HepG2 (cell line): ENCODE measurements around the gene CYTH1. TPM values are rescaled to one million over a fixed set of nuclear protein-coding genes. Genes with fewer than 3 reads are reported as not detected.

Experiments used
- ATAC-seq: fragments of 200-7000 bp; cut with Tn5 transposase; 3 replicates; pipeline ENCODE4 v1.9.1; 2020; ENCODE audit warnings: mild to moderate bottlenecking, moderate library complexity
- BruUV-seq: library from RNA; stranded (reverse); fragments of 400-500 nt; replicated peaks from 2 replicates; lab custom pipeline; 2021; lab: Mats Ljungman, UMichigan
- CTCF ChIA-PET: fragments of 300-600 bp; formaldehyde crosslinking; extraction: SDS; loops from one replicate; lab custom pipeline; 2021; ENCODE audit warnings: low total read pairs, inconsistent platforms, low intra/inter-chr PET ratio; lab: Yijun Ruan, JAX
- POLR2A ChIA-PET: fragments of 350-600 bp; sonication (Branson Sonifier 250); formaldehyde crosslinking; loops from one replicate; lab custom pipeline; 2020; ENCODE audit warnings: antibody characterized with exemption, inconsistent platforms; lab: Yijun Ruan, JAX
- DNase-seq: peaks from one replicate; pipeline ENCODE4 v3.0.0-alpha.2; 2015; ENCODE audit warnings: low spot score
- FAIRE-seq: peaks from 3 replicates; lab custom pipeline; 2011; peaks lifted over from hg19 to GRCh38; lab: Jason Lieb, UNC
- H2AFZ ChIP-seq: one replicate; pipeline ENCODE4 v1.6.1; 2011; ENCODE audit warnings: low read length, inconsistent platforms
- H3K27ac ChIP-seq: fragments of 300-600 bp; 3 replicates; pipeline ENCODE4 v1.8.0; 2011; ENCODE audit warnings: mixed run types, mild to moderate bottlenecking, mixed read lengths, low read length, inconsistent platforms; ENCODE audit not compliant: insufficient read depth; ENCODE audit errors: extremely low read length
- H3K27me3 ChIP-seq, 2 experiments: fragments of 200-600 bp in 1 of 2; 2 replicates in 1 of 2; 3 replicates in 1 of 2; pipeline versions ENCODE4 v1.6.0 to v1.8.0; 2011; ENCODE audit warnings: low read length in 2 of 2, mild to moderate bottlenecking in 2 of 2, moderate library complexity in 2 of 2, inconsistent platforms in 1 of 2; ENCODE audit not compliant: insufficient read depth in 2 of 2, control insufficient read depth in 1 of 2
- H3K36me3 ChIP-seq, 2 experiments: fragments of 200-600 bp in 1 of 2; replicated peaks in 1 of 2; 2 replicates in 1 of 2; 3 replicates in 1 of 2; pipeline versions ENCODE4 v1.5.1 to v1.8.0; 2011; ENCODE audit warnings: low read length in 2 of 2, inconsistent platforms in 1 of 2; ENCODE audit not compliant: insufficient read depth in 2 of 2, control insufficient read depth in 1 of 2
- H3K4me1 ChIP-seq: 2 replicates; pipeline ENCODE4 v1.5.1; 2012; ENCODE audit warnings: low read length, inconsistent platforms; ENCODE audit not compliant: insufficient read depth
- H3K4me2 ChIP-seq: 2 replicates; pipeline ENCODE4 v1.6.0; 2011; ENCODE audit warnings: low read depth, low read length, inconsistent platforms
- H3K4me3 ChIP-seq, 3 experiments: fragments of 200-600 bp in 1 of 3; sonication (generic), shearing (Covaris generic) in 1 of 3; replicated peaks in 1 of 3; 2 replicates each; pipeline ENCODE4 v1.5.1; 2011 to 2016; ENCODE audit warnings: low read length in 3 of 3, inconsistent platforms in 2 of 3, low read depth in 2 of 3, mild to moderate bottlenecking in 2 of 3, control low read depth in 1 of 3, mixed read lengths in 1 of 3; ENCODE audit not compliant: insufficient read depth in 1 of 3
- H3K79me2 ChIP-seq: one replicate; pipeline ENCODE4 v1.6.1; 2011; ENCODE audit warnings: low read length, inconsistent platforms; ENCODE audit not compliant: insufficient read depth
- H3K9ac ChIP-seq: 2 replicates; pipeline ENCODE4 v1.6.0; 2011; ENCODE audit warnings: mild to moderate bottlenecking, low read depth, low read length, inconsistent platforms; ENCODE audit not compliant: insufficient read depth
- H3K9me3 ChIP-seq: 2 replicates; pipeline ENCODE4 v1.5.1; 2012; ENCODE audit warnings: mild to moderate bottlenecking, low read length
- H4K20me1 ChIP-seq: 2 replicates; pipeline ENCODE4 v1.6.0; 2011; ENCODE audit warnings: inconsistent platforms, mild to moderate bottlenecking, low read length, moderate library complexity; ENCODE audit not compliant: insufficient read depth
- ATRX ChIP-seq: sonication (generic); formaldehyde crosslinking; IDR thresholded peaks from 2 replicates; pipeline ENCODE4 v1.4.0; 2020; ENCODE audit warnings: missing genetic modification reagents, borderline replicate concordance
- ETV5 ChIP-seq: IDR thresholded peaks from 2 replicates; pipeline ENCODE4 v1.6.1; 2018; ENCODE audit warnings: missing biosample characterization, missing genetic modification reagents, inconsistent platforms, borderline replicate concordance
- FOXK2 ChIP-seq: fragments of 450-650 bp; IDR thresholded peaks from 2 replicates; pipeline ENCODE4 v1.6.1; 2016
- GLI4 ChIP-seq: sonication (generic); formaldehyde crosslinking; IDR thresholded peaks from 2 replicates; pipeline ENCODE4 v1.5.1; 2020; ENCODE audit warnings: missing genetic modification reagents, mild to moderate bottlenecking, moderate library complexity, borderline replicate concordance
- KLF12 ChIP-seq: sonication (generic); formaldehyde crosslinking; IDR thresholded peaks from 2 replicates; pipeline ENCODE4 v1.4.0; 2020; ENCODE audit warnings: missing genetic modification reagents, borderline replicate concordance
- MTERF4 ChIP-seq: sonication (generic); formaldehyde crosslinking; IDR thresholded peaks from 2 replicates; pipeline ENCODE4 v1.8.0; 2023; ENCODE audit warnings: mild to moderate bottlenecking, missing genetic modification reagents
- RAD51 ChIP-seq: fragments of 450-650 bp; IDR thresholded peaks from 2 replicates; pipeline ENCODE4 v1.6.1; 2016; ENCODE audit warnings: borderline replicate concordance
- RARA ChIP-seq: IDR thresholded peaks from 2 replicates; pipeline ENCODE4 v1.6.1; 2016; ENCODE audit warnings: missing genetic modification reagents, missing compliant biosample characterization
- RBAK ChIP-seq: sonication (generic); formaldehyde crosslinking; IDR thresholded peaks from 2 replicates; pipeline ENCODE4 v1.5.1; 2020; ENCODE audit warnings: mild to moderate bottlenecking, missing genetic modification reagents
- RBM39 ChIP-seq: fragments of 200-400 bp; formaldehyde crosslinking; IDR thresholded peaks from one replicate; pipeline ENCODE4 v1.6.1; 2018; ENCODE audit warnings: antibody characterized with exemption, mild to moderate bottlenecking, low read depth, low read length; ENCODE audit not compliant: poor library complexity, severe bottlenecking
- RFX5 ChIP-seq: IDR thresholded peaks from 2 replicates; pipeline ENCODE4 v1.6.1; 2011; ENCODE audit warnings: low read depth, low read length, improper control_type of control experiment
- RNF219 ChIP-seq: sonication (generic); formaldehyde crosslinking; IDR thresholded peaks from 2 replicates; pipeline ENCODE4 v1.5.0; 2020; ENCODE audit warnings: mild to moderate bottlenecking, missing genetic modification reagents
- TOPORS ChIP-seq: sonication (generic); formaldehyde crosslinking; IDR thresholded peaks from 2 replicates; pipeline ENCODE4 v1.8.0; 2023; ENCODE audit warnings: mild to moderate bottlenecking, missing genetic modification reagents
- ZNF274 ChIP-seq: sonication (generic); formaldehyde crosslinking; IDR thresholded peaks from 2 replicates; pipeline ENCODE4 v1.5.1; 2020; ENCODE audit warnings: mild to moderate bottlenecking, missing genetic modification reagents
- ZNF577 ChIP-seq: sonication (generic); formaldehyde crosslinking; IDR thresholded peaks from 2 replicates; pipeline ENCODE4 v1.4.0; 2020; ENCODE audit warnings: mild to moderate bottlenecking, low read depth, missing genetic modification reagents, borderline replicate concordance
- ZNF709 ChIP-seq: sonication (generic); formaldehyde crosslinking; IDR thresholded peaks from 2 replicates; pipeline ENCODE4 v1.5.0; 2020; ENCODE audit warnings: mild to moderate bottlenecking, missing genetic modification reagents
- ZSCAN29 ChIP-seq: sonication (generic); formaldehyde crosslinking; conservative IDR thresholded peaks from 2 replicates; pipeline ENCODE4 v1.4.0; 2020; ENCODE audit warnings: mild to moderate bottlenecking, missing genetic modification reagents
- ZSCAN30 ChIP-seq: sonication (generic); formaldehyde crosslinking; IDR thresholded peaks from 2 replicates; pipeline ENCODE4 v1.5.0; 2020; ENCODE audit warnings: mild to moderate bottlenecking, missing genetic modification reagents
- WGBS: methylation state at CpG from one replicate; pipeline ENCODE4 v1.1.6; 2017; ENCODE audit warnings: low lambda C conversion rate; 5-methylcytosine and 5-hydroxymethylcytosine counted together
- in situ Hi-C: cut with HindIII; loops from 2 replicates; pipeline ENCODE4 v1.10.0; 2017; ENCODE audit warnings: low pct_unique_long_range_greater_than_20kb; ENCODE audit not compliant: extremely low pct_ligation_motif_present
- intact Hi-C: fragments of 100-400 bp; cut with micrococcal nuclease; formaldehyde crosslinking; loops from one replicate; pipeline ENCODE4 v1.10.0; 2022; ENCODE audit not compliant: unreplicated experiment
- polyA plus RNA-seq, 8 experiments: library from polyadenylated mRNA; depleted of rRNA in 3 of 8; stranded (reverse) in 7 of 8; unstranded in 1 of 8; fragments of >200 nt; fragmentation: Illumina TruSeq in 4 of 8; extraction: Trizol in 4 of 8; gene quantifications; 2 replicates each; pipeline versions ENCODE4 v1.2.1 to v1.2.3, GENCODE V29; 2011 to 2016; ENCODE audit warnings: low read depth in 4 of 8, missing spikeins in 1 of 8, mixed read lengths in 1 of 8; ENCODE audit not compliant: insufficient read depth in 1 of 8
- total RNA-seq, 5 experiments: library from RNA; depleted of rRNA; stranded (reverse); fragments of >200 nt; fragmentation: Illumina TruSeq; extraction: Trizol; gene quantifications; 2 replicates each; pipeline ENCODE4 v1.2.3, GENCODE V29; 2016; ENCODE audit warnings: low read depth in 1 of 5
- TF ChIP-seq, protein P1 (sequence below): sonication (generic); formaldehyde crosslinking; IDR thresholded peaks from 2 replicates; pipeline ENCODE4 v1.4.0; 2020; ENCODE audit warnings: missing genetic modification reagents, borderline replicate concordance

The CYTH1 gene
- total and polyA plus RNA-seq, 2 of the 13 experiments (the other 11 are each of a cell fraction or from before 2014, with no cell fraction given), result 20.1 to 48.9 TPM

DNA sequence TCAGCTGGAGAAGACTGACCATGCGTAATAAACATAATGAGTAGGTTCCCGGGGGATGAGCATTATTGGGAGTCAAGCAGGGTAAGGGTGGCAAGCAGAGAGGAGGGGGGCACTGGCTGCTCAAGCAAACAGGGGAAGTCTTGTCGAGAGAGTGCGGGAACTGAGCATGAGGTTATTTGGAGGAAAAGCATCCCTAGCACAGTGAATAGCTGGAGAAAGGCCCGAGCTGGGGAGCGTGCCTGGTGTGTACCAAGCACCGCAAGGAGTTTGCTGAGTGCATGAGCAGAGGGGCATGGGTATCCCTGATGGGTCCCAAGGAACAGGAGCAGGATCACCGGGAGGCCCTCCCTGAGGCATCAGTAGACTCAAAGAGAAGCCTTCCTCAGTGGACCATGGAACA lies 17.2 kb downstream of the CYTH1 start (continued):
- TF ChIP-seq MTERF4, result no peak
- TF ChIP-seq RARA, result no peak
- no peak for TF ChIP-seq KLF12 (CRISPR knock-in tag)
- no peak for TF ChIP-seq ZNF274 (CRISPR knock-in tag)
- TF ChIP-seq, protein P1, sequence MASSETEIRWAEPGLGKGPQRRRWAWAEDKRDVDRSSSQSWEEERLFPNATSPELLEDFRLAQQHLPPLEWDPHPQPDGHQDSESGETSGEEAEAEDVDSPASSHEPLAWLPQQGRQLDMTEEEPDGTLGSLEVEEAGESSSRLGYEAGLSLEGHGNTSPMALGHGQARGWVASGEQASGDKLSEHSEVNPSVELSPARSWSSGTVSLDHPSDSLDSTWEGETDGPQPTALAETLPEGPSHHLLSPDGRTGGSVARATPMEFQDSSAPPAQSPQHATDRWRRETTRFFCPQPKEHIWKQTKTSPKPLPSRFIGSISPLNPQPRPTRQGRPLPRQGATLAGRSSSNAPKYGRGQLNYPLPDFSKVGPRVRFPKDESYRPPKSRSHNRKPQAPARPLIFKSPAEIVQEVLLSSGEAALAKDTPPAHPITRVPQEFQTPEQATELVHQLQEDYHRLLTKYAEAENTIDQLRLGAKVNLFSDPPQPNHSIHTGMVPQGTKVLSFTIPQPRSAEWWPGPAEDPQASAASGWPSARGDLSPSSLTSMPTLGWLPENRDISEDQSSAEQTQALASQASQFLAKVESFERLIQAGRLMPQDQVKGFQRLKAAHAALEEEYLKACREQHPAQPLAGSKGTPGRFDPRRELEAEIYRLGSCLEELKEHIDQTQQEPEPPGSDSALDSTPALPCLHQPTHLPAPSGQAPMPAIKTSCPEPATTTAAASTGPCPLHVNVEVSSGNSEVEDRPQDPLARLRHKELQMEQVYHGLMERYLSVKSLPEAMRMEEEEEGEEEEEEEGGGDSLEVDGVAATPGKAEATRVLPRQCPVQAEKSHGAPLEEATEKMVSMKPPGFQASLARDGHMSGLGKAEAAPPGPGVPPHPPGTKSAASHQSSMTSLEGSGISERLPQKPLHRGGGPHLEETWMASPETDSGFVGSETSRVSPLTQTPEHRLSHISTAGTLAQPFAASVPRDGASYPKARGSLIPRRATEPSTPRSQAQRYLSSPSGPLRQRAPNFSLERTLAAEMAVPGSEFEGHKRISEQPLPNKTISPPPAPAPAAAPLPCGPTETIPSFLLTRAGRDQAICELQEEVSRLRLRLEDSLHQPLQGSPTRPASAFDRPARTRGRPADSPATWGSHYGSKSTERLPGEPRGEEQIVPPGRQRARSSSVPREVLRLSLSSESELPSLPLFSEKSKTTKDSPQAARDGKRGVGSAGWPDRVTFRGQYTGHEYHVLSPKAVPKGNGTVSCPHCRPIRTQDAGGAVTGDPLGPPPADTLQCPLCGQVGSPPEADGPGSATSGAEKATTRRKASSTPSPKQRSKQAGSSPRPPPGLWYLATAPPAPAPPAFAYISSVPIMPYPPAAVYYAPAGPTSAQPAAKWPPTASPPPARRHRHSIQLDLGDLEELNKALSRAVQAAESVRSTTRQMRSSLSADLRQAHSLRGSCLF, result no peak
- TF ChIP-seq ZNF709, result no peak
- no peak for TF ChIP-seq FOXK2
- TF ChIP-seq TOPORS, result no peak
- no peak for TF ChIP-seq RAD51
- TF ChIP-seq ATRX, result no peak

DNA sequence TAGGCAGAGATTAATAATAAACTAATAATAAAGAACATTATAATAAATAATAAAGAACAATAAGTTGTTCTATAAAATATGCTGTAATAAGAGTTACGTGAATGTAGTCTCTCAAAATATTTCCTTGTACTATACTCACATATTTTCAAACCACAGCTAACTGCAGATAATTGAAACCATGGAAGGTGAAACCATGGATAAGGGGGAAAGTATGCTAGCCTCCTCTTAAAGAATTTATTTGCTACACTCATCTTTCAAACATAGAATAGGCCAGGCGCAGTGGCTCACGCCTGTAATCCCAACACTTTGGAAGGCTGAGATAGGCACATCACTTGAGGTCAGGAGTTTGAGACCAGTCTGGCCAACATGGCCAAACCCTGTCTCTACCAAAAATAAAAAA lies 18.5 kb downstream of the CYTH1 start:
- H4K20me1 ChIP-seq, result peaks cover 6% of the 10 kb centered on the region; the same call in 1 of the 2 replicates
- H3K79me2 ChIP-seq, result peaks cover 87% of the 10 kb centered on the region
- no TSS peak for BruUV-seq
- no peak overlapping the region for H3K4me2 ChIP-seq
- no peak overlapping the region for H3K27ac ChIP-seq
- no peak for DNase-seq
- ATAC-seq, result no peak
- in situ Hi-C loops, result no loop called here
- no peaks in the 10 kb centered on the region for H3K9me3 ChIP-seq
- no peak for FAIRE-seq
- ChIA-PET POLR2A (no interaction called here), CTCF (no interaction called here)
- intact Hi-C loops, result no loop called here
- no peak overlapping the region for H3K4me3 ChIP-seq
- no peak overlapping the region for H2AFZ ChIP-seq
- H3K9ac ChIP-seq, result no peak overlapping the region
- 100% methylated on average over 3 of the region's 3 CpGs for WGBS
- H3K27me3 ChIP-seq, result no peaks in the 10 kb centered on the region
- no peaks in the 10 kb centered on the region; a peak in 1 of 5 replicates for H3K36me3 ChIP-seq
- peaks cover 78% of the 10 kb centered on the region for H3K4me1 ChIP-seq
- TF ChIP-seq RBAK (CRISPR knock-in tag), result no peak
- TF ChIP-seq RFX5, result no peak
- no peak for TF ChIP-seq ZNF577 (CRISPR knock-in tag)
- no peak for TF ChIP-seq GLI4 (CRISPR knock-in tag)
- TF ChIP-seq RNF219 (CRISPR knock-in tag), result no peak
- no peak for TF ChIP-seq ZSCAN29
- no peak for TF ChIP-seq ZSCAN30 (CRISPR knock-in tag)
- no peak for TF ChIP-seq RBM39
- TF ChIP-seq ETV5 (CRISPR knock-in tag), result no peak
